ENCODE measurements around the gene CTSC. TPM values are rescaled to one million over a fixed set of nuclear protein-coding genes. Genes with fewer than 3 reads are reported as not detected.

The CTSC gene
- 84.3 and 88.0 TPM in 2 replicates for total RNA-seq
- long read RNA-seq, full-length matches to known transcripts, result 310 of 337 reads
- long read RNA-seq, partial matches to known transcripts, result 12 of 337 reads
- long read RNA-seq, other reads (novel, unspliced or antisense), result 15 of 337 reads

DNA sequence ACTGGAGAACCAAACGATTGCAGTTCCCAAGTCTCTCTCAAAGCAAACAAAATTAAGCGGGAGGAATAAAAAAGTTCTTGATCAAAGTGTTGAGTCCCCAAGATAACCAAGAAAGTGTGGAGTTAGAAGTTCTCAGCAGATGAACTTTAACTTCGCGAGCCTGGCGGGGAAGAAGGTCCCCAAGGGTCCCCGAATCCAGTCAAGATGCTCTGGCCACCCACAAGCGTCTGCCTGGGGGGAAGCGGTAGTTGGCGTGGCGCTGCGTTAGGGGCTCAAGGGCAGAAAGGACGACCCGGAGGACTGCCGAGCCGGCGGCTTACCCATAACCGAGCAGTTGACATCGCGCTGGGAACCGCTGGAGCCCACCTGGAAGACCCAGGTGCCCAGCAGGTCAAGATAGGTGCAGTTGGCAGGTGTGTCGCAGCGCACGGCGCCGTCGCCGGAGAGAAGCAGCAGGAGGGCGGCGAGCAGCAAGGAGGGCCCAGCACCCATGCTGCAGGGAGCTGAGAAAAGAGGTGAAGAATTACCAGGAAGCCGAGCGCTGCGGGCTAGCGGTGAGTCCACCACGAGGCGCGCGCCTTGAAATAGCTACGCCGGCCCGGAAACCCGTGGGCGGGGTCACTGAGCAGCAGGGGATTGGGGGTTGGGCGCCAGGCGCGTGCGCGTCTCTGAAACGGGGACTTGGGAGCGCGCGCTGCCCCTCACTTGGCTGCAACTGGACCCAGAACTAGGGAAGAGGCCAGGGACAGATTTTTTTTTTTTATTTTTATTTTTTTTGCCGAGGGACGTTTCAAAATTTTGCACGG, at the start of gene CTSC:
Gene CTSC, minus strand, starts transcription at position 556 of the 806 bp plus-strand sequence. Its CDS starts 64 bp downstream, at position 492.
- H3K9me3 Mint-ChIP-seq, result no peaks in the 10 kb centered on the region
- H3K27ac Mint-ChIP-seq (ENCODE audit: unreplicated experiment), result peak within 1 kb of the TSS; percentile 95
- peaks cover 5% of the 10 kb centered on the region for H3K36me3 Mint-ChIP-seq (ENCODE audit: low read depth)
- peak; percentile 88 for DNase-seq (ENCODE audit: low read depth, low spot score)
- H3K27me3 Mint-ChIP-seq (ENCODE audit: low read depth), result peaks cover 8% of the 10 kb centered on the region
- H3K4me3 Mint-ChIP-seq, result peak within 1 kb of the TSS; percentile 93
- TF ChIP-seq, protein P1, sequence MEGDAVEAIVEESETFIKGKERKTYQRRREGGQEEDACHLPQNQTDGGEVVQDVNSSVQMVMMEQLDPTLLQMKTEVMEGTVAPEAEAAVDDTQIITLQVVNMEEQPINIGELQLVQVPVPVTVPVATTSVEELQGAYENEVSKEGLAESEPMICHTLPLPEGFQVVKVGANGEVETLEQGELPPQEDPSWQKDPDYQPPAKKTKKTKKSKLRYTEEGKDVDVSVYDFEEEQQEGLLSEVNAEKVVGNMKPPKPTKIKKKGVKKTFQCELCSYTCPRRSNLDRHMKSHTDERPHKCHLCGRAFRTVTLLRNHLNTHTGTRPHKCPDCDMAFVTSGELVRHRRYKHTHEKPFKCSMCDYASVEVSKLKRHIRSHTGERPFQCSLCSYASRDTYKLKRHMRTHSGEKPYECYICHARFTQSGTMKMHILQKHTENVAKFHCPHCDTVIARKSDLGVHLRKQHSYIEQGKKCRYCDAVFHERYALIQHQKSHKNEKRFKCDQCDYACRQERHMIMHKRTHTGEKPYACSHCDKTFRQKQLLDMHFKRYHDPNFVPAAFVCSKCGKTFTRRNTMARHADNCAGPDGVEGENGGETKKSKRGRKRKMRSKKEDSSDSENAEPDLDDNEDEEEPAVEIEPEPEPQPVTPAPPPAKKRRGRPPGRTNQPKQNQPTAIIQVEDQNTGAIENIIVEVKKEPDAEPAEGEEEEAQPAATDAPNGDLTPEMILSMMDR (conservative IDR thresholded peaks at IDR 0.05), result peak; percentile 26
- peaks cover 29% of the 10 kb centered on the region for H3K4me1 Mint-ChIP-seq

DNA sequence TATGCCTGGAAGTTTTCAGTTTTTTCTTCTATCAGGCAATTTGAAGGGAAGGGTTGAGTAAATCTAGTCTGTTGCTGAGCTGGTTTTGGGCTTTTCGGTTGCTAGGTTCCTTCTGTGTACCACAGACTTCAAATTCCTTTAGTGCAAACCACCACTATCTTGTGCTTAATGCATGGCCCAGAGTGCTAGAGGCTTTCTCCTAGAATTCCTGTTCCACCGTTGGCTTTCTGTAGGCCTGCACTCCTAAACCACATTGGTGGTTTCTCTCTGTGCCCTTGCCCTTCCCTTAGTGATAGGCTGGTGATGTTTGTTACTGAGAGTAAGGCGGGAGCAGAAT, 47.1 kb upstream of the CTSC start:
- H3K9me3 Mint-ChIP-seq, result peaks cover 3% of the 10 kb centered on the region
- TF ChIP-seq, protein P1 (conservative IDR thresholded peaks at IDR 0.05), result no peak
- H3K4me1 Mint-ChIP-seq, result peaks cover 4% of the 10 kb centered on the region
- H3K27me3 Mint-ChIP-seq (ENCODE audit: low read depth), result no peaks in the 10 kb centered on the region
- H3K27ac Mint-ChIP-seq (ENCODE audit: unreplicated experiment), result no peak overlapping the region
- H3K4me3 Mint-ChIP-seq, result no peak overlapping the region
- no peak for DNase-seq (ENCODE audit: low read depth, low spot score)
- H3K36me3 Mint-ChIP-seq (ENCODE audit: low read depth), result no peaks in the 10 kb centered on the region

DNA sequence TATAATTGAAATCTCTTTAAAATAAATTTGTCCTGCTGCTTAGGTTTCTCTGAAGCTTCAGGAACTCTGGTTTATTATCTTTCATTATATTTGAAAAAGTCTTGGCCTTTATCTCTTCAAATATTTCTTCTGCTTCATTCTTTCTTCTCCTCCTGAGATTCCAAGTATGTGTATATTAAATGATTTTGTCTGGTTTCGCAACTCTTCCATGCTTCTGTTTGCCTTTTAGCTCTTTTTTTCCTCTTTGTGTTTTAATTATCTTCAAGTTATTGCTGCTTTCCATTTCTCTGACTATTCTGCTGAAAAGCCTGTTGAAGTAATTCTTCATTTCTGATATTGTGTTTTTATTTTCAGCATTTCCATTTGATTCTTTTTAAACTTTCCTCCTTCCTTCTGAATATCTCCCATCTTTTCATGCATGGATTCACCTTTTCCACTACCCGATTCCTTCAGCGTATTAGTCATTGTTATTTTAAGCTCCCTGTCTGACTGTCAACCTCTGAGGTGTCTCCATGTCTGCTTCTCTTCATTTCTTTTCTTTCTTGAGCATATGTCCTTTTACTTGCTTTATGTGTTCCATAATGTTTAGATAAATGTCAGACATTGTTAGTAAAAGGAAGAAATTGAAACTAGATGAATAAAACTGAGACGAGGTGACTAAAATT, 46.6 kb upstream of the CTSC start:
- peaks cover 3% of the 10 kb centered on the region for H3K9me3 Mint-ChIP-seq
- no peaks in the 10 kb centered on the region for H3K36me3 Mint-ChIP-seq (ENCODE audit: low read depth)
- H3K4me3 Mint-ChIP-seq, result no peak overlapping the region
- no peaks in the 10 kb centered on the region for H3K27me3 Mint-ChIP-seq (ENCODE audit: low read depth)
- DNase-seq (ENCODE audit: low read depth, low spot score), result no peak
- H3K27ac Mint-ChIP-seq (ENCODE audit: unreplicated experiment), result no peak overlapping the region
- peaks cover 4% of the 10 kb centered on the region for H3K4me1 Mint-ChIP-seq
- TF ChIP-seq, protein P1 (conservative IDR thresholded peaks at IDR 0.05), result no peak

DNA sequence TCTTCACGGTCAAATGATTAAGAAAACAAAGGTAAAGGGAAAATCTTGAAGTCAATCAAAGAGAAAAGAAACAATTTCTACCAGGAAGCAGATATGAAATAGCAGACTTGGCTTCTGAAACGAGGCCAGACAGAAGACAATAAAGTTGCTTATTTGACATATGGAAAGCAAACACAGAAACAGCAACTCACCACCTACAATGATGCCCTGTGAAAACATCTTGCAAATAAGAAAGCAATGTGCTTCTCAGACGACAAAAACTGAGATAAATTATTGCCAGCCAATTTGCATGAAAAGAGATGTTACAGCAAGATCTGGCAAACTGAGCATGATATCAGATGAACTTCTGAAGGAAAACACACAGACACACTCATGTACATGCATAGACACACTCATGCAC, 45.9 kb upstream of the CTSC start:
- TF ChIP-seq, protein P1 (conservative IDR thresholded peaks at IDR 0.05), result no peak
- H3K27ac Mint-ChIP-seq (ENCODE audit: unreplicated experiment), result no peak overlapping the region
- H3K36me3 Mint-ChIP-seq (ENCODE audit: low read depth), result no peaks in the 10 kb centered on the region

DNA sequence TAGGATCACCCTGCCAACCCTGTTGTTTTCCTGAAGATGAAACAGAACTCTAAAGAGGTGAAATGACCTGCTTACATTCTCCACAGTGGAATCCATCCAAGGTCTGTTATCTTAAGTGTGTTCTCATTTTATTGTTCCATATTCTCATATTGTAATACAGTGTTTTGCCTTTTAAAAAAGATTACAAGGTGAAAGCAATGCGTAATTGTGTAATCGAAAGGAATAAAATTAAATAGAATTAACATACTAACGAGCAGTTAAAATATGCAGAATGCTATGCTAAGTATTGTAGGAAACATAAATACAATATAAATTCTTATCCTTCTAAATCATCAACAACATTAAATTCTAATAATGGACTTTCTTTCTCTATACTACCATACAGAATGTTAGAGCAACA, 41.6 kb upstream of the CTSC start:
- Mint-ChIP-seq H3K4me1 (peaks cover under 1% of the 10 kb centered on the region), H3K9me3 (no peaks in the 10 kb centered on the region), H3K27ac (ENCODE audit: unreplicated experiment) (no peak overlapping the region), H3K27me3 (ENCODE audit: low read depth) (no peaks in the 10 kb centered on the region), H3K4me3 (no peak overlapping the region), H3K36me3 (ENCODE audit: low read depth) (no peaks in the 10 kb centered on the region)
- TF ChIP-seq, protein P1 (conservative IDR thresholded peaks at IDR 0.05), result no peak
- DNase-seq (ENCODE audit: low read depth, low spot score), result no peak

More for the DNA sequence above, 45.9 kb upstream of the CTSC start:
- no peak for DNase-seq (ENCODE audit: low read depth, low spot score)
- Mint-ChIP-seq H3K4me1 (peaks cover 4% of the 10 kb centered on the region), H3K9me3 (peaks cover 3% of the 10 kb centered on the region), H3K27me3 (ENCODE audit: low read depth) (no peaks in the 10 kb centered on the region), H3K4me3 (no peak overlapping the region)
